Measurements from ENCODE around the gene CFAP61. TPM values are rescaled to one million over a fixed set of nuclear protein-coding genes. Genes with fewer than 3 reads are reported as not detected.
A peak's percentile ranks its signal among the peaks of the same experiment; 100 is the strongest.

CFAP61 gene
- total RNA-seq, 2 donors from 2014 or later: not detected

DNA sequence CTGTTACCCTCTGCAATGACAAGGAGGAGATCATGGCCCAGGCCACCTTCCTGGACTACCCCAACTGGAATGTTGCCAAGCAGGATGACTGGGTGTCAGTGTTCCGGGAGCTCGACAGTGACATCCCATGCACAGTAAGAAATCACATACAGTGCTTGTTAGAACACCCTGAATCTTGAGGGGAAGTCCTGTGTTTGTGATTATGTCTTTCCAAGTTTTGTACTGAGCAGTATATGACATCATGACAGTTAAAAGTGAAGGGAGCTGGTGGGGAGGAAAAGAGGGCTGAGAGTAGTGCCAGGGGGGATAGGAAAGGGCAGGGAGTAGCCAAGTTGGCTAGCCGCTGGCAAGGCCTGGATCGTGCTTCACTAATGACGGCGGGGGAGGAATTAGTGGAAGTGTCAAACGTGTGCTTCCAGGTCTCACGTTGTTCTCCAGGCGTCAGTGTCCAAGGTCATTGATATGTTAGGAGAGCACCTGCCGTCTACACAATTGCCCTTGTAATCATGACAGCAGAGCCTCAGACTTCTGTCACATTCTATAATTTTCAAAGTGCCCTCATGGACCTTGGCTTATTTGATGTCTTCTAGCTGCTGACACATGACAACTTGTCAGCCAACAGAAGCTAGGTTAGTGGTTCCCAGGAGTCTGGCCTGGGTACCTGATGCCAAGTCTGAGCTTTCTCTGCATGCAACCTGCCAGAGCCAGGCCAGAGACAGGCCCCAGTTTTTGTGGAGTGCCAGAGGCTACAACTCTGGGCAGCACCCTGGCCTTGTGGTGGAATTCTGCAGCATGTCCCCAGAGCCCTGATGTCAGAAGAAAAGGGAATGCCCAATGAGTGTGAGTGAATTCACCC, 18.8 kb downstream of the CFAP61 start:
- H3K27ac Mint-ChIP-seq: no peak overlapping the region
- H3K4me3 Mint-ChIP-seq: no peak overlapping the region
- H3K9me3 Mint-ChIP-seq: no peaks in the 10 kb centered on the region
- peaks cover 7% of the 10 kb centered on the region for H3K27me3 Mint-ChIP-seq
- no peak for ATAC-seq (replicated peaks)
- no peaks in the 10 kb centered on the region for H3K36me3 Mint-ChIP-seq (ENCODE audit: low read depth)
- no peaks in the 10 kb centered on the region for H3K4me1 Mint-ChIP-seq

- no peaks in the 10 kb centered on the region for H3K4me1 Mint-ChIP-seq
- ATAC-seq (replicated peaks): no peak
- no peaks in the 10 kb centered on the region for H3K36me3 Mint-ChIP-seq (ENCODE audit: low read depth)
- H3K9me3 Mint-ChIP-seq: no peaks in the 10 kb centered on the region
- H3K27me3 Mint-ChIP-seq: peaks cover 18% of the 10 kb centered on the region
- no peak overlapping the region for H3K4me3 Mint-ChIP-seq
- no peak overlapping the region for H3K27ac Mint-ChIP-seq
Measured at GRCh38 chr20:20073801-20074371, 21.6 kb downstream of the CFAP61 start.

DNA sequence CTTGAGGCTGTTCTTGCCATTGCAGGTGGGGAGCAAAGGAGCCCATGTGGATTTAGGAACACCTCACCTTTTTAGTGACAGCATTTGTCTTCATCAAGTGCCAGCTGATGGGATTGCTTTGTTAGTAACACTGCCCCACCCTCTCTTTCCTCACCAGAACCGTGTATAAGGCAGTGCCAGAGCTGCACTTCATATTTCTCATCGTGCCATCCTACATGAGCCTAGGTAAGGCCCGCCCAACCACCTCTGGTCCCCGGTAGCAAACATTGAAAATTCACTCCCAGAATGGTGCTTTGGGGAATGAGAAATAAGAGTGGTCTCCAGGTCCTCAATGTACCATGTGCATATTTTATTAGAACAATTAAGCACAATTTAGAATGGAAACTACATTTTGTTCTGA, 22.7 kb downstream of the CFAP61 start:
- peaks cover 18% of the 10 kb centered on the region for H3K27me3 Mint-ChIP-seq
- H3K4me3 Mint-ChIP-seq: no peak overlapping the region
- no peak overlapping the region for H3K27ac Mint-ChIP-seq
- H3K9me3 Mint-ChIP-seq: no peaks in the 10 kb centered on the region
- H3K36me3 Mint-ChIP-seq (ENCODE audit: low read depth): no peaks in the 10 kb centered on the region
- H3K4me1 Mint-ChIP-seq: no peaks in the 10 kb centered on the region
- no peak for ATAC-seq (replicated peaks)

DNA sequence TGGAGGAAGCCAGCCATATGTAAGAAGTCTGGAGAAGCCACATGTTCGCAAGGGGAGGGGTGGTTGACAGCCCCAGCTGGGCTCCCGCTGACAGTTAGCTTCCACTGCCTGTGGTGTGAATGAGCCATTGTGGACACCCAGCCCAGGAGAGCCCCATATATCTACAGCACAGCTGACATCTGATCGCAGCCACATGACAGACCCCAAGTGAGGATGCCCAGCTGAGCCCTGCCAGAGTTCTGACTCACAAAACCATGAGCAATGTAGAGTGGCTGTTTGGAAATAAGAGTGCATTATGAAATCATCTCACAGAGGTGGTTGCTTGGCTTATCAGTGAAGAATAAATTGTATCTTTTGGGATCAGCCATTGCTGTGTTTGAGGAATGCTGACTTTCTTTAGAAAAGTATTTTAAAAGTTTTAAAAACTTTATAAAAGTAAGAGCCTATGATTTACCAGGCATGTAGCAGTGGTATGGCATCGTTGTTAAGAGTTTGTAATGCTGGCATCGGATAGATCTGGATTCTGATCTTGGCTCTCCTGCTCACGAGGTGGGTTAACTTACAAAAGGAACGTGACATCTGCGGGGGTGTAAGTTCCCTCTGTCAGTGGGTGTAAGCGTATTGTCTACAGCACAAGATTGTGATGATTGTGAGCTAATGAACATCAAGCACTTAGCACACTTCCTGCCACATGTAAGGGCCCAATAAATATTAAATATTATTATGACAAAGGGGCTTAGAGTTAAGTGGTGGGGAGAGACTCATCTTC, 24.1 kb downstream of the CFAP61 start:
- no peak for ATAC-seq (replicated peaks)

GRCh38 chr20:20078041-20078440, 25.7 kb downstream of the CFAP61 start:
- H3K4me3 Mint-ChIP-seq: no peak overlapping the region
- no peaks in the 10 kb centered on the region for H3K4me1 Mint-ChIP-seq
- no peaks in the 10 kb centered on the region for H3K36me3 Mint-ChIP-seq (ENCODE audit: low read depth)
- no peak overlapping the region for H3K27ac Mint-ChIP-seq
- no peak for ATAC-seq (replicated peaks)
- H3K9me3 Mint-ChIP-seq: no peaks in the 10 kb centered on the region
- H3K27me3 Mint-ChIP-seq: peaks cover 22% of the 10 kb centered on the region

More for the DNA sequence above, 24.1 kb downstream of the CFAP61 start:
- H3K27me3 Mint-ChIP-seq: peaks cover 19% of the 10 kb centered on the region
- no peak overlapping the region for H3K27ac Mint-ChIP-seq
- no peaks in the 10 kb centered on the region for H3K36me3 Mint-ChIP-seq (ENCODE audit: low read depth)
- no peaks in the 10 kb centered on the region for H3K9me3 Mint-ChIP-seq
- H3K4me1 Mint-ChIP-seq: no peaks in the 10 kb centered on the region
- H3K4me3 Mint-ChIP-seq: no peak overlapping the region

DNA sequence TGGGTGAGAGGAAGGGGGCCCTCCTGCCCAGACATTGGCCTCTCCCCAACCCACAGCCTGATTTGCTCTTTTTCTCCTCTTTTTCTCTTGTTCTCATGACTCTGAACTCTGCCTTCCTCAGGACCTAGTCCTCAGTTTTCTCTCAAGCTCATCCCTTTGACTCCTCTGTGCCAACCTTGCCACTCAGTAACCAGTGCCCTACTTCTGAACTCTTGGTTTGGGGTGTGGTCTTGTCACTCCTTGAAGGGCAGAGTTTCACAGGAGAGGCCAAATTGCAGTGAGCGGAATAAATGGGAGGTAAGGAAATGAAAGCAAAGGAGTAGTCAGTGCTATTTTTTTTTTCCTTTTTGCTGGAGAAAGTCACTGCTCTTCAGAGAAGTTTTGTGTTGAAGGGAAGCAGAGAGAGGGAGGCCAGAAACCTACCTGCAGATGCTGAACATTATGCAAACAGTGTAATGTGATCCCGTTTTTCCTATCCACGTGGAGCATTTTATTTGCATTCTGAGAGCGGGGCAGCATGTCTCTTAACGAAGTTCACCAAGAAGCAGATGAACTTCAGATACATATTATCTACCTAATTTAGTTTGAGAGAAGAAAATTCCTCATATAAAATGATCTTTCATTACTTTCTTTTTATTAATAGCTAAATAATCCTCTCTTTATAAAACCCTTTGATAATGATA, 26.9 kb downstream of the CFAP61 start:
- Mint-ChIP-seq H3K27me3 (peaks cover 18% of the 10 kb centered on the region), H3K4me3 (no peak overlapping the region), H3K36me3 (ENCODE audit: low read depth) (no peaks in the 10 kb centered on the region), H3K4me1 (no peaks in the 10 kb centered on the region), H3K9me3 (no peaks in the 10 kb centered on the region), H3K27ac (no peak overlapping the region)
- no peak for ATAC-seq (replicated peaks)

- H3K27me3 Mint-ChIP-seq: peaks cover 10% of the 10 kb centered on the region
- H3K4me3 Mint-ChIP-seq: peak overlapping the region; percentile 63
- peak; percentile 51 for ATAC-seq (replicated peaks)
- H3K4me1 Mint-ChIP-seq: no peaks in the 10 kb centered on the region
- H3K27ac Mint-ChIP-seq: no peak overlapping the region
- no peaks in the 10 kb centered on the region for H3K9me3 Mint-ChIP-seq
- H3K36me3 Mint-ChIP-seq (ENCODE audit: low read depth): no peaks in the 10 kb centered on the region
Measured at GRCh38 chr20:20083807-20084206, 31.5 kb downstream of the CFAP61 start.

GRCh38 chr20:20084296-20084752, 32.0 kb downstream of the CFAP61 start:
- peak overlapping the region; percentile 63 for H3K4me3 Mint-ChIP-seq
- H3K27ac Mint-ChIP-seq: no peak overlapping the region
- H3K27me3 Mint-ChIP-seq: peaks cover 7% of the 10 kb centered on the region
- no peak for ATAC-seq (replicated peaks)
- H3K36me3 Mint-ChIP-seq (ENCODE audit: low read depth): no peaks in the 10 kb centered on the region
- no peaks in the 10 kb centered on the region for H3K4me1 Mint-ChIP-seq
- no peaks in the 10 kb centered on the region for H3K9me3 Mint-ChIP-seq

- H3K27me3 Mint-ChIP-seq: peaks cover 8% of the 10 kb centered on the region
- no peak for ATAC-seq (replicated peaks)
- no peaks in the 10 kb centered on the region for H3K9me3 Mint-ChIP-seq
- no peaks in the 10 kb centered on the region for H3K36me3 Mint-ChIP-seq (ENCODE audit: low read depth)
- no peak overlapping the region for H3K4me3 Mint-ChIP-seq
- no peak overlapping the region for H3K27ac Mint-ChIP-seq
- no peaks in the 10 kb centered on the region for H3K4me1 Mint-ChIP-seq
Measured at GRCh38 chr20:20085071-20085470, 32.7 kb downstream of the CFAP61 start.

GRCh38 chr20:20085812-20086211, 33.5 kb downstream of the CFAP61 start:
- no peaks in the 10 kb centered on the region for H3K4me1 Mint-ChIP-seq
- no peak for ATAC-seq (replicated peaks)
- H3K27me3 Mint-ChIP-seq: peaks cover 10% of the 10 kb centered on the region
- no peaks in the 10 kb centered on the region for H3K36me3 Mint-ChIP-seq (ENCODE audit: low read depth)
- no peaks in the 10 kb centered on the region for H3K9me3 Mint-ChIP-seq
- H3K4me3 Mint-ChIP-seq: no peak overlapping the region
- H3K27ac Mint-ChIP-seq: no peak overlapping the region

DNA sequence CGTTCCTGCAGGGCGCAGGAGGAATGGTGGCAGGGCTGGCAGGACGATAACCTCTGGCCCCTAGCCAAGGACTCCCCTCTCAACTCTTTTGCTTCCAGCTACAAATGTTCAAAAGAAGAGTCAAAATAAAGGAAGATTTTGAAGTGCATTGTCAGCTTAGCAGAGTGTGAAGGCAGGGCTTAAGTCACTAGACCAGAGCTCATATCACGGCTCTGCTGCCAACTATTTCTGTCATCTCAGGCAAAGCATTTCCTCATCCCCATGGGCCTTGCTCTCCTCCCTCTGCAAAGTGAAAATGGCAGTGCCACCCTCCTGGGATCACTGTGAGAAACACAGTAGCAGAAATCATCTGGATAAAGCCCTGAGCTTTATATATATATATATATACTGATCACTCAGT, 36.7 kb downstream of the CFAP61 start:
- Mint-ChIP-seq H3K4me3 (no peak overlapping the region), H3K9me3 (no peaks in the 10 kb centered on the region), H3K36me3 (ENCODE audit: low read depth) (no peaks in the 10 kb centered on the region), H3K27ac (no peak overlapping the region), H3K4me1 (no peaks in the 10 kb centered on the region), H3K27me3 (peaks cover 13% of the 10 kb centered on the region)
- no peak for ATAC-seq (replicated peaks)

GRCh38 chr20:20089939-20090338, 37.6 kb downstream of the CFAP61 start:
- H3K27ac Mint-ChIP-seq: no peak overlapping the region
- no peaks in the 10 kb centered on the region for H3K36me3 Mint-ChIP-seq (ENCODE audit: low read depth)
- no peaks in the 10 kb centered on the region for H3K9me3 Mint-ChIP-seq
- no peak overlapping the region for H3K4me3 Mint-ChIP-seq
- H3K27me3 Mint-ChIP-seq: peaks cover 13% of the 10 kb centered on the region
- ATAC-seq (replicated peaks): no peak
- H3K4me1 Mint-ChIP-seq: no peaks in the 10 kb centered on the region

- Mint-ChIP-seq H3K9me3 (no peaks in the 10 kb centered on the region), H3K4me3 (no peak overlapping the region), H3K27me3 (peaks cover 21% of the 10 kb centered on the region), H3K4me1 (no peaks in the 10 kb centered on the region), H3K36me3 (ENCODE audit: low read depth) (no peaks in the 10 kb centered on the region), H3K27ac (no peak overlapping the region)
- ATAC-seq (replicated peaks): no peak
Measured at GRCh38 chr20:20092827-20093226, 40.5 kb downstream of the CFAP61 start.

DNA sequence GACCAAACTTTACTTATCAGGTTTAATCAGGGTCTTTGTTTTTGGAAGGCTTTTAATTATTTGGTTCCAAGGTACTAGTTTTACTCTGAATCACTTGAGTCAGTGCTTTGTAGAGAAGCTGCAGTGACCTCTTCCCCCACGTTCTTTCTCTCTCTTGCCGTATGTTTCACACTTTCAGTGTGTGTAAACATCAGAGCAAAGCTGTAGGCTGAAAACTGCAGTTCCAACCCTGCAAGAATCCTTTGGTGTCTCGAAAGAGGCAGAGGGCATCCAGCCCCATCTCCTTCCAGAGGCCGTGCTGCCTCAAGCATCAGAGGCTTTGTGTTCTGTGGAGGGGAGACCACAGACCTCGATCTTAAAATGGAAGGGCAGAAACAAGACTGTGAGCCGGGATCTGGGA, 42.1 kb downstream of the CFAP61 start:
- no peaks in the 10 kb centered on the region for H3K36me3 Mint-ChIP-seq (ENCODE audit: low read depth)
- no peaks in the 10 kb centered on the region for H3K9me3 Mint-ChIP-seq
- H3K4me3 Mint-ChIP-seq: no peak overlapping the region
- H3K27ac Mint-ChIP-seq: no peak overlapping the region
- H3K4me1 Mint-ChIP-seq: no peaks in the 10 kb centered on the region
- peaks cover 23% of the 10 kb centered on the region for H3K27me3 Mint-ChIP-seq
- no peak for ATAC-seq (replicated peaks)
